IPS-20b (cell line): ENCODE data around the gene GSAP.

Experiments
- H3K27ac ChIP-seq: one replicate; pipeline ENCODE4 v1.5.1; 2013; ENCODE audit warnings: low read length
- H3K27me3 ChIP-seq: 2 replicates; pipeline ENCODE4 v1.6.1; 2013; ENCODE audit warnings: mild to moderate bottlenecking, low read length, inconsistent platforms; ENCODE audit not compliant: insufficient read depth
- H3K36me3 ChIP-seq: 2 replicates; pipeline ENCODE4 v1.6.1; 2013; ENCODE audit warnings: low read depth, mild to moderate bottlenecking, inconsistent platforms, low read length, moderate library complexity; ENCODE audit not compliant: insufficient read depth
- H3K4me1 ChIP-seq: 2 replicates; pipeline ENCODE4 v1.6.1; 2013; ENCODE audit warnings: mild to moderate bottlenecking, control low read depth, inconsistent platforms, low read length, moderate library complexity; ENCODE audit not compliant: insufficient read depth
- H3K4me3 ChIP-seq: 2 replicates; pipeline ENCODE4 v1.5.1; 2013; ENCODE audit warnings: mild to moderate bottlenecking, low read length, inconsistent platforms
- H3K9ac ChIP-seq: 2 replicates; pipeline ENCODE4 v1.6.1; 2013; ENCODE audit warnings: low read depth, mild to moderate bottlenecking, inconsistent platforms, low read length, moderate library complexity
- H3K9me3 ChIP-seq: 2 replicates; pipeline ENCODE4 v1.6.1; 2013; ENCODE audit warnings: mild to moderate bottlenecking, low read depth, low read length, inconsistent platforms; ENCODE audit not compliant: insufficient read depth

Gene GSAP

DNA sequence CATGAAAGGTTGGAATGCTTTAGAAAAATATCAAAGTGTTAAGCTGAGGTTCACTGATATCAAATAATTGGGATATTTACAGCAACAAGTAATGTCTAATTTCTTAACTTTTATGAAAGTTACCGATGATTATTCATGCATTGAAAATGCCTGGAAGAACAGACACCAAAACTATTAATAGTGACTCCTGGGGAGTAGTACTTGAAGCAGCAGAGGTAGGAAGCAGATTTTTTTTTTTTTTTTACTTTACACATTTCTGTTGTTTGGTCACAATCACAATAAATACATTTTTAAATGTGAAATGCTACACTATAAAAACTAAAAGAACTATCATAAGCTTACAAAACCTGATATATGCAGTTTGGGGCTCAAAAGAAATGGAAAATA, 146.1 kb downstream of the GSAP start:
- no peaks in the 10 kb centered on the region for H3K4me1 ChIP-seq
- no peak overlapping the region for H3K4me3 ChIP-seq
- H3K36me3 ChIP-seq = no peaks in the 10 kb centered on the region
- no peak overlapping the region for H3K27ac ChIP-seq
- no peaks in the 10 kb centered on the region for H3K9me3 ChIP-seq
- H3K9ac ChIP-seq = no peak overlapping the region
- H3K27me3 ChIP-seq = no peaks in the 10 kb centered on the region

DNA sequence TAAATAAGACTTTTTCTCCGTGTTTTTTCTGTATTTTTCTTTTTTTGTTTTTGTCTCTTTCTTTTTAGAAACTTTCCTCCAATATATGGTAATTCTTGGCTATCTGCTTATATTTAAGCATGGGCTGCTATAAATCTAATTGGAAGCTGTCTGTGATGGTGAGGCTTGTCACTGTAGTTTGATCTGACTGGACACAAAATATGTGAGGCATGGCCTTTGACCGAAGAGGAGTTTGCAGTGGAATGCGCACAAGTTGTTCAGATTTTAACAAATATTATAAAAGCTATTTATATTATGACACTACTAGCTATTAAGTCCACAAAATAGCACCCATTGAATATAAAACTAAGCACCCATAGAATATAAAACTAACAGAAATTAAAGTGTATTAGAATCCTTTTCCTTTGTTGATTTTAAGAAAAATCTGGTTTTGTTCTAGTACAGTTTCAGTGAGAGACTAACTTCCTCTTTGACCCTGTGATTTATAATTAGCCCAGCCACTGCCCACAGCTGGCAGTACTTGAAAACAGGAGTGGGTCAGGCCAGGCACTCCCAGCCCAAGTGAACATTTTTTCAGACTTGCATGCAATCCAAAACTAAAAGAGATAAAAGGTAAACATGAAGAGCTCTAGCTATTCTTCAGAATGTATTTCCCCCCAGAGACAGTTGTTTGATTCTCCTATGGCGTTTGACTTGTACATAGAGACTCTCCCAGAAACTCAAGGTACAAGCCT, 146.6 kb downstream of the GSAP start:
- Histone ChIP-seq H3K9me3 (no peaks in the 10 kb centered on the region), H3K4me1 (no peaks in the 10 kb centered on the region), H3K9ac (no peak overlapping the region), H3K4me3 (no peak overlapping the region), H3K27ac (no peak overlapping the region), H3K36me3 (no peaks in the 10 kb centered on the region), H3K27me3 (no peaks in the 10 kb centered on the region)

DNA sequence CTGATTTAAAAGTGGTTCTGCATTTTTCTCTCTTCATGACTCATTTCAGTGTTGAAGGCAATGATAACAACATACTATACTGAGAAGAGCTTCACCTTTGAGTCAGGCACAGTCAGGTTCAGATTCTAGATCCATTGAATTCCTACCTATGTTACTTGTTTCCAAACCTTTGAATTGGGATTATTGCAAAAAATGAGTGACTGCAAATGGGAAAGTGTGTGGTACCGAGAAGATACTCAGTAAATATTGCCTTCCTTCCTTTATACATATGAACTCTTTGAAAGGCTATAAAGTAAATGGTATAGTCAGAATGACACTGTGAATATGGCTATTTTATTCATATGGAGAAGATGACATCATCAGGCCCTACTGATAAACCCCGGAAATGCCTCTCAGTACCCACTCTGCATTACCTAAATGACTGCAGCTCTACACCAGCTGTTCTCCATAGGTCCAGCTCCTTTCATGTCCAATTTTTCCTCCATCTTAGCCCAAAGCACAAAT, 149.8 kb downstream of the GSAP start:
- Histone ChIP-seq H3K9me3 (no peaks in the 10 kb centered on the region), H3K36me3 (no peaks in the 10 kb centered on the region), H3K4me1 (no peaks in the 10 kb centered on the region), H3K4me3 (no peak overlapping the region), H3K9ac (no peak overlapping the region), H3K27ac (no peak overlapping the region), H3K27me3 (no peaks in the 10 kb centered on the region)

DNA sequence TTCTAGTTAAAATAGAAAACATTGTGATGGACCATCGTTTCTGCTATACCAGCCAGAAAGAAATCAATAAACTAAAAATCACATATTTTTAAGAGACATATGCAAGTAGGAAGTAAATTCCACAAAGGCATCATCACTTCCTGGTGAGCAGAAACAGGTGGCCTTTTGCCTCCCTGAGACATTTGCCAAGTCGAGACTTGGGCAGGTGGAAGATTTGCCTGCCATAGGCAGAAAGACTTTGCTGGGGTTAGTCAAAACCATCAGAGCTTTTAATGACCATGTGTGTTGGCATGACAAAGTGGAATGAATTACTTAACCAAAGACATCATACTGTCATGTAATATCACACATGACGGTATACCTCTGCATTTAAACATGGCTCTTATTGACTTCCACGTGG, 150.5 kb downstream of the GSAP start:
- no peak overlapping the region for H3K27ac ChIP-seq
- no peak overlapping the region for H3K4me3 ChIP-seq
- H3K36me3 ChIP-seq = no peaks in the 10 kb centered on the region
- no peaks in the 10 kb centered on the region for H3K4me1 ChIP-seq
- H3K27me3 ChIP-seq = no peaks in the 10 kb centered on the region
- H3K9ac ChIP-seq = no peak overlapping the region
- H3K9me3 ChIP-seq = no peaks in the 10 kb centered on the region

DNA sequence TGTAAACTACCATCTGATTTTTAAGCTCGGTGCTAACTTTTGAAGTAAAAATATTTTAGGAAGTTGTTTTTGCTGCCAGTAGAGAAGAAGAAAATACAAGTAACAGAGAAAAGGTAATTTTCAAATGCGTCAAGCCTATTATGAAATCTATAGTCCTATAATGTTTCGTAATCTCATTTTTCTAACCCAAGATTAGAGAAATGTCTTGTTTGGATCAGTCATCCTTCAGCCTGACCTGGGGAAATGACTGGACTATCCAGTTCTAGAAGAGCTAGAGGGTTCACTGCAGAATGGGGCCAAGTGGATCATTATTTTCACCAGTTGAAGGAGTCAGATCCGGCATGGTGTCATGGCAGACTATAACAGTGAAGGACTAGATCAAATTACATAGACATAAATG, 153.8 kb downstream of the GSAP start:
- H3K4me1 ChIP-seq = no peaks in the 10 kb centered on the region
- H3K4me3 ChIP-seq = no peak overlapping the region
- no peaks in the 10 kb centered on the region for H3K27me3 ChIP-seq
- H3K9me3 ChIP-seq = no peaks in the 10 kb centered on the region
- H3K27ac ChIP-seq = no peak overlapping the region
- no peak overlapping the region for H3K9ac ChIP-seq
- no peaks in the 10 kb centered on the region for H3K36me3 ChIP-seq
